ENCODE measurements around the gene PPP2R3A.
"Not testable (repeated sequence)": the region's sequence is repeated elsewhere in the genome, so short reads cannot be mapped to it uniquely, and the experiment has no call there.

PPP2R3A gene

GRCh38 chr3:136144397-136144796 lies 178.9 kb downstream of the PPP2R3A start:
- not testable (repeated sequence) for DNase-seq

GRCh38 chr3:136146981-136147729 lies 181.6 kb downstream of the PPP2R3A start:
- DNase-seq = no peak

- no peak for DNase-seq
Observed at GRCh38 chr3:136149667-136150066, 184.1 kb downstream of the PPP2R3A start.

- DNase-seq = no peak
Observed at GRCh38 chr3:136151219-136151618, 185.7 kb downstream of the PPP2R3A start.

GRCh38 chr3:136152176-136152843 lies 186.8 kb downstream of the PPP2R3A start:
- no peak for DNase-seq

GRCh38 chr3:136152963-136153362 lies 187.4 kb downstream of the PPP2R3A start:
- no peak for DNase-seq

- no peak for DNase-seq
Observed at GRCh38 chr3:136161516-136161915, 196.0 kb downstream of the PPP2R3A start.

GRCh38 chr3:136162322-136162721 lies 196.8 kb downstream of the PPP2R3A start:
- DNase-seq = no peak

- DNase-seq = not testable (repeated sequence)
Observed at GRCh38 chr3:136163607-136164006, 198.1 kb downstream of the PPP2R3A start.

- DNase-seq = no peak
Observed at GRCh38 chr3:136166507-136166906, 201.0 kb downstream of the PPP2R3A start.

- not testable (repeated sequence) for DNase-seq
Observed at GRCh38 chr3:136168236-136168635, 202.7 kb downstream of the PPP2R3A start.

GRCh38 chr3:136171097-136171542 lies 205.6 kb downstream of the PPP2R3A start:
- DNase-seq = no peak

GRCh38 chr3:136173939-136174490 lies 208.5 kb downstream of the PPP2R3A start:
- DNase-seq = no peak

- no peak for DNase-seq
Observed at GRCh38 chr3:136177876-136178275, 212.3 kb downstream of the PPP2R3A start.

- DNase-seq = no peak
Observed at GRCh38 chr3:136181741-136182140, 216.2 kb downstream of the PPP2R3A start.

GRCh38 chr3:136184703-136185102 lies 219.2 kb downstream of the PPP2R3A start:
- no peak for DNase-seq

GRCh38 chr3:136186344-136186743 lies 220.8 kb downstream of the PPP2R3A start:
- DNase-seq = no peak

- DNase-seq = no peak
Observed at GRCh38 chr3:136186846-136187245, 221.3 kb downstream of the PPP2R3A start.

- DNase-seq = no peak
Observed at GRCh38 chr3:136187868-136188267, 222.3 kb downstream of the PPP2R3A start.

GRCh38 chr3:136189043-136189442 lies 223.5 kb downstream of the PPP2R3A start:
- DNase-seq = no peak

GRCh38 chr3:136189859-136190617 lies 224.5 kb downstream of the PPP2R3A start:
- DNase-seq = no peak

- DNase-seq = not testable (repeated sequence)
Observed at GRCh38 chr3:136192195-136192594, 226.7 kb downstream of the PPP2R3A start.

Data from anterior cingulate cortex (tissue), 58 donors.